HepG2 (cell line): ENCODE measurements around the gene SCG2. TPM values are rescaled to one million over a fixed set of nuclear protein-coding genes. Genes with fewer than 3 reads are reported as not detected.

Experiments used
- ARNT2 ChIP-seq: sonication (generic); formaldehyde crosslinking; IDR thresholded peaks from 2 replicates; pipeline ENCODE4 v1.8.0; 2022; ENCODE audit warnings: mild to moderate bottlenecking, low read depth, missing genetic modification reagents, moderate library complexity
- ELF3 ChIP-seq: IDR thresholded peaks from 2 replicates; pipeline ENCODE4 v1.6.1; 2016; ENCODE audit warnings: missing genetic modification reagents, missing compliant biosample characterization
- EZH2 ChIP-seq: conservative IDR thresholded peaks from 2 replicates; pipeline ENCODE4 v1.6.1; 2012; ENCODE audit warnings: mild to moderate bottlenecking, low read depth, low read length, moderate library complexity
- FOSL2 ChIP-seq: sonication (generic); formaldehyde crosslinking; IDR thresholded peaks from 2 replicates; pipeline ENCODE4 v1.4.0; 2020; ENCODE audit warnings: missing genetic modification reagents
- GATAD1 ChIP-seq: IDR thresholded peaks from 2 replicates; pipeline ENCODE4 v1.6.1; 2016; ENCODE audit warnings: missing genetic modification reagents, missing compliant biosample characterization
- HOXA3 ChIP-seq: sonication (generic); formaldehyde crosslinking; IDR thresholded peaks from 2 replicates; pipeline ENCODE4 v1.5.0; 2020; ENCODE audit warnings: missing genetic modification reagents
- JUNB ChIP-seq: sonication (generic); formaldehyde crosslinking; IDR thresholded peaks from 2 replicates; pipeline ENCODE4 v1.8.0; 2022; ENCODE audit warnings: missing genetic modification reagents, mild to moderate bottlenecking, borderline replicate concordance
- NCOA2 ChIP-seq: sonication (generic); formaldehyde crosslinking; IDR thresholded peaks from 2 replicates; pipeline ENCODE4 v1.8.0; 2022; ENCODE audit warnings: inconsistent platforms
- TEAD2 ChIP-seq: sonication (generic); formaldehyde crosslinking; IDR thresholded peaks from 2 replicates; pipeline ENCODE4 v1.9.0; 2021; ENCODE audit warnings: missing genetic modification reagents
- THYN1 ChIP-seq: sonication (generic); formaldehyde crosslinking; IDR thresholded peaks from 2 replicates; pipeline ENCODE4 v1.8.1; 2023; ENCODE audit warnings: low read depth, mild to moderate bottlenecking, moderate library complexity, missing genetic modification reagents, borderline replicate concordance
- ZNF335 ChIP-seq: sonication (generic); formaldehyde crosslinking; IDR thresholded peaks from 2 replicates; pipeline ENCODE4 v1.4.0; 2020; ENCODE audit warnings: missing genetic modification reagents
- ZNF337 ChIP-seq: sonication (generic); formaldehyde crosslinking; IDR thresholded peaks from 2 replicates; pipeline ENCODE4 v1.5.1; 2020; ENCODE audit warnings: missing genetic modification reagents, low read depth, mild to moderate bottlenecking, borderline replicate concordance
- ZNF644 ChIP-seq: IDR thresholded peaks from 2 replicates; pipeline ENCODE4 v1.6.1; 2016; ENCODE audit warnings: low read depth
- ZNF766 ChIP-seq: sonication (generic); formaldehyde crosslinking; IDR thresholded peaks from 2 replicates; pipeline ENCODE4 v1.5.0; 2020; ENCODE audit warnings: missing genetic modification reagents, borderline replicate concordance
- polyA plus RNA-seq, 8 experiments: library from polyadenylated mRNA; depleted of rRNA in 3 of 8; stranded (reverse) in 7 of 8; unstranded in 1 of 8; fragments of >200 nt; fragmentation: Illumina TruSeq in 4 of 8; extraction: Trizol in 4 of 8; gene quantifications; 2 replicates each; pipeline versions ENCODE4 v1.2.1 to v1.2.3, GENCODE V29; 2011 to 2016; ENCODE audit warnings: low read depth in 4 of 8, missing spikeins in 1 of 8, mixed read lengths in 1 of 8; ENCODE audit not compliant: insufficient read depth in 1 of 8
- total RNA-seq, 5 experiments: library from RNA; depleted of rRNA; stranded (reverse); fragments of >200 nt; fragmentation: Illumina TruSeq; extraction: Trizol; gene quantifications; 2 replicates each; pipeline ENCODE4 v1.2.3, GENCODE V29; 2016; ENCODE audit warnings: low read depth in 1 of 5
- TF ChIP-seq, protein P1 (sequence below): sonication (generic); formaldehyde crosslinking; IDR thresholded peaks from 2 replicates; pipeline ENCODE4 v1.4.0; 2020; ENCODE audit warnings: missing genetic modification reagents
- TF ChIP-seq, protein P2 (sequence below): IDR thresholded peaks from 2 replicates; pipeline ENCODE4 v1.6.1; 2016
- TF ChIP-seq, protein P3 (sequence below): sonication (generic); formaldehyde crosslinking; IDR thresholded peaks from 2 replicates; pipeline ENCODE4 v1.4.0; 2020; ENCODE audit warnings: missing genetic modification reagents, borderline replicate concordance
- TF ChIP-seq, protein P4 (sequence below): sonication (generic); formaldehyde crosslinking; IDR thresholded peaks from 2 replicates; pipeline ENCODE4 v1.5.1; 2020; ENCODE audit warnings: mild to moderate bottlenecking, missing genetic modification reagents, moderate library complexity

Gene SCG2
- total and polyA plus RNA-seq, 2 of the 13 experiments (the other 11 are each of a cell fraction or from before 2014, with no cell fraction given) = not detected

DNA sequence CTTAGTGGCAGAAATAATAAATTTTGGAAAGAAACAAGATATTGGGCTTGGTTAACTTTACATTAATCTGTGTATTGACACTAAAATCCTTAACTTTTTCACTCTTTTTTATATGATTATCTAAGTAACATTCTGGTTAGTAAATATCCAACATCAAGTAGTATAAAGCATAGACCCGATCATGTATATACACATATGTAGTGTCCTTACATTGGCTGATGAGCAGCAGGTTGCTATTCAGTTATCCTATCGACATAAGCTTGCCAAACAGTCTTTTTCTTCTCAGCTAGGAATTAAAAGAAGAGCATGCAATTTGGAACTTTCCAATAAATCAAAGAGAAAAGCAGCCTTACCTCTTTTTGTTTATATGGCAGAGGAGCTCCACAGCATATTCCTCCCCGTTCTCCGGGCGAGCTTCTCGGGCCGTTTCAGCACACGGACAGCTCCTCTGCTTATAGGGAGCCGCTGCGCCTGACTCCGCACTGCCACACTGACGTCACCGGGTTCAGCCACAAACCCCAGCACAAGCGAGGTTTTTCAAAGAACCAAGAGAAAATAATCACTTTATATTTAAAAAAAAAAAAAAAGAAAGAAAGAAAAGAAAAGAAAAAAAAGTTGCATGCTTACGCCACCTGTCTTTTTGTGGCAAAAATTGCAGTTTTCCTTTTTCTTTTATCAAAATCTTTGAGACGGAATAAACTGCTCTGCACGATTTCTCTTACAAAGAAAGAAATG, at the start of gene SCG2 (continued):
- 0 out of 2 replicates have a peak, but pooled peaks have one; percentile 26 for TF ChIP-seq GATAD1 (CRISPR knock-in tag)
- TF ChIP-seq, protein P1, sequence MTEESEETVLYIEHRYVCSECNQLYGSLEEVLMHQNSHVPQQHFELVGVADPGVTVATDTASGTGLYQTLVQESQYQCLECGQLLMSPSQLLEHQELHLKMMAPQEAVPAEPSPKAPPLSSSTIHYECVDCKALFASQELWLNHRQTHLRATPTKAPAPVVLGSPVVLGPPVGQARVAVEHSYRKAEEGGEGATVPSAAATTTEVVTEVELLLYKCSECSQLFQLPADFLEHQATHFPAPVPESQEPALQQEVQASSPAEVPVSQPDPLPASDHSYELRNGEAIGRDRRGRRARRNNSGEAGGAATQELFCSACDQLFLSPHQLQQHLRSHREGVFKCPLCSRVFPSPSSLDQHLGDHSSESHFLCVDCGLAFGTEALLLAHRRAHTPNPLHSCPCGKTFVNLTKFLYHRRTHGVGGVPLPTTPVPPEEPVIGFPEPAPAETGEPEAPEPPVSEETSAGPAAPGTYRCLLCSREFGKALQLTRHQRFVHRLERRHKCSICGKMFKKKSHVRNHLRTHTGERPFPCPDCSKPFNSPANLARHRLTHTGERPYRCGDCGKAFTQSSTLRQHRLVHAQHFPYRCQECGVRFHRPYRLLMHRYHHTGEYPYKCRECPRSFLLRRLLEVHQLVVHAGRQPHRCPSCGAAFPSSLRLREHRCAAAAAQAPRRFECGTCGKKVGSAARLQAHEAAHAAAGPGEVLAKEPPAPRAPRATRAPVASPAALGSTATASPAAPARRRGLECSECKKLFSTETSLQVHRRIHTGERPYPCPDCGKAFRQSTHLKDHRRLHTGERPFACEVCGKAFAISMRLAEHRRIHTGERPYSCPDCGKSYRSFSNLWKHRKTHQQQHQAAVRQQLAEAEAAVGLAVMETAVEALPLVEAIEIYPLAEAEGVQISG (CRISPR knock-in tag) = peak; percentile 57; the same call in 1 of the 2 replicates
- TF ChIP-seq ZNF337 = no peak
- peak; percentile 61 for TF ChIP-seq FOSL2 (CRISPR knock-in tag)
- TF ChIP-seq, protein P2, sequence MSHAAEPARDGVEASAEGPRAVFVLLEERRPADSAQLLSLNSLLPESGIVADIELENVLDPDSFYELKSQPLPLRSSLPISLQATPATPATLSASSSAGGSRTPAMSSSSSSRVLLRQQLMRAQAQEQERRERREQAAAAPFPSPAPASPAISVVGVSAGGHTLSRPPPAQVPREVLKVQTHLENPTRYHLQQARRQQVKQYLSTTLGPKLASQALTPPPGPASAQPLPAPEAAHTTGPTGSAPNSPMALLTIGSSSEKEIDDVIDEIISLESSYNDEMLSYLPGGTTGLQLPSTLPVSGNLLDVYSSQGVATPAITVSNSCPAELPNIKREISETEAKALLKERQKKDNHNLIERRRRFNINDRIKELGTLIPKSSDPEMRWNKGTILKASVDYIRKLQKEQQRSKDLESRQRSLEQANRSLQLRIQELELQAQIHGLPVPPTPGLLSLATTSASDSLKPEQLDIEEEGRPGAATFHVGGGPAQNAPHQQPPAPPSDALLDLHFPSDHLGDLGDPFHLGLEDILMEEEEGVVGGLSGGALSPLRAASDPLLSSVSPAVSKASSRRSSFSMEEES (CRISPR knock-in tag) = peak; percentile 80
- TF ChIP-seq, protein P3, sequence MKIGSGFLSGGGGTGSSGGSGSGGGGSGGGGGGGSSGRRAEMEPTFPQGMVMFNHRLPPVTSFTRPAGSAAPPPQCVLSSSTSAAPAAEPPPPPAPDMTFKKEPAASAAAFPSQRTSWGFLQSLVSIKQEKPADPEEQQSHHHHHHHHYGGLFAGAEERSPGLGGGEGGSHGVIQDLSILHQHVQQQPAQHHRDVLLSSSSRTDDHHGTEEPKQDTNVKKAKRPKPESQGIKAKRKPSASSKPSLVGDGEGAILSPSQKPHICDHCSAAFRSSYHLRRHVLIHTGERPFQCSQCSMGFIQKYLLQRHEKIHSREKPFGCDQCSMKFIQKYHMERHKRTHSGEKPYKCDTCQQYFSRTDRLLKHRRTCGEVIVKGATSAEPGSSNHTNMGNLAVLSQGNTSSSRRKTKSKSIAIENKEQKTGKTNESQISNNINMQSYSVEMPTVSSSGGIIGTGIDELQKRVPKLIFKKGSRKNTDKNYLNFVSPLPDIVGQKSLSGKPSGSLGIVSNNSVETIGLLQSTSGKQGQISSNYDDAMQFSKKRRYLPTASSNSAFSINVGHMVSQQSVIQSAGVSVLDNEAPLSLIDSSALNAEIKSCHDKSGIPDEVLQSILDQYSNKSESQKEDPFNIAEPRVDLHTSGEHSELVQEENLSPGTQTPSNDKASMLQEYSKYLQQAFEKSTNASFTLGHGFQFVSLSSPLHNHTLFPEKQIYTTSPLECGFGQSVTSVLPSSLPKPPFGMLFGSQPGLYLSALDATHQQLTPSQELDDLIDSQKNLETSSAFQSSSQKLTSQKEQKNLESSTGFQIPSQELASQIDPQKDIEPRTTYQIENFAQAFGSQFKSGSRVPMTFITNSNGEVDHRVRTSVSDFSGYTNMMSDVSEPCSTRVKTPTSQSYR (CRISPR knock-in tag) = no peak
- TF ChIP-seq JUNB (CRISPR knock-in tag) = no peak
- TF ChIP-seq ARNT2 = no peak
- TF ChIP-seq ZNF644 (CRISPR knock-in tag) = 0 out of 2 replicates have a peak, but pooled peaks have one; percentile 33
- no peak for TF ChIP-seq TEAD2
- TF ChIP-seq ELF3 (CRISPR knock-in tag) = peak; percentile 54; the same call in 1 of the 2 replicates
- 0 out of 2 replicates have a peak, but pooled peaks have one; percentile 35 for TF ChIP-seq ZNF766 (CRISPR knock-in tag)
- TF ChIP-seq, protein P4, sequence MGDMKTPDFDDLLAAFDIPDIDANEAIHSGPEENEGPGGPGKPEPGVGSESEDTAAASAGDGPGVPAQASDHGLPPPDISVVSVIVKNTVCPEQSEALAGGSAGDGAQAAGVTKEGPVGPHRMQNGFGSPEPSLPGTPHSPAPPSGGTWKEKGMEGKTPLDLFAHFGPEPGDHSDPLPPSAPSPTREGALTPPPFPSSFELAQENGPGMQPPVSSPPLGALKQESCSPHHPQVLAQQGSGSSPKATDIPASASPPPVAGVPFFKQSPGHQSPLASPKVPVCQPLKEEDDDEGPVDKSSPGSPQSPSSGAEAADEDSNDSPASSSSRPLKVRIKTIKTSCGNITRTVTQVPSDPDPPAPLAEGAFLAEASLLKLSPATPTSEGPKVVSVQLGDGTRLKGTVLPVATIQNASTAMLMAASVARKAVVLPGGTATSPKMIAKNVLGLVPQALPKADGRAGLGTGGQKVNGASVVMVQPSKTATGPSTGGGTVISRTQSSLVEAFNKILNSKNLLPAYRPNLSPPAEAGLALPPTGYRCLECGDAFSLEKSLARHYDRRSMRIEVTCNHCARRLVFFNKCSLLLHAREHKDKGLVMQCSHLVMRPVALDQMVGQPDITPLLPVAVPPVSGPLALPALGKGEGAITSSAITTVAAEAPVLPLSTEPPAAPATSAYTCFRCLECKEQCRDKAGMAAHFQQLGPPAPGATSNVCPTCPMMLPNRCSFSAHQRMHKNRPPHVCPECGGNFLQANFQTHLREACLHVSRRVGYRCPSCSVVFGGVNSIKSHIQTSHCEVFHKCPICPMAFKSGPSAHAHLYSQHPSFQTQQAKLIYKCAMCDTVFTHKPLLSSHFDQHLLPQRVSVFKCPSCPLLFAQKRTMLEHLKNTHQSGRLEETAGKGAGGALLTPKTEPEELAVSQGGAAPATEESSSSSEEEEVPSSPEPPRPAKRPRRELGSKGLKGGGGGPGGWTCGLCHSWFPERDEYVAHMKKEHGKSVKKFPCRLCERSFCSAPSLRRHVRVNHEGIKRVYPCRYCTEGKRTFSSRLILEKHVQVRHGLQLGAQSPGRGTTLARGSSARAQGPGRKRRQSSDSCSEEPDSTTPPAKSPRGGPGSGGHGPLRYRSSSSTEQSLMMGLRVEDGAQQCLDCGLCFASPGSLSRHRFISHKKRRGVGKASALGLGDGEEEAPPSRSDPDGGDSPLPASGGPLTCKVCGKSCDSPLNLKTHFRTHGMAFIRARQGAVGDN = 0 out of 2 replicates have a peak, but pooled peaks have one; percentile 15
- TF ChIP-seq EZH2 = no peak
- 0 out of 2 replicates have a peak, but pooled peaks have one; percentile 41 for TF ChIP-seq NCOA2 (CRISPR knock-in tag)
- peak; percentile 37; the same call in 1 of the 2 replicates for TF ChIP-seq HOXA3
- TF ChIP-seq THYN1 (CRISPR knock-in tag) = no peak
- peak; percentile 66; the same call in 1 of the 2 replicates for TF ChIP-seq ZNF335
